GM08714 (cell line): ENCODE data around the gene PRR33.
"Not testable (repeated sequence)": the region's sequence is repeated elsewhere in the genome, so short reads cannot be mapped to it uniquely, and the experiment has no call there.

Experiments
- H3K4me3 ChIP-seq: fragments of 200-500 bp; sonication (Bioruptor generic); 2 replicates; pipeline ENCODE4 v1.5.1; 2014; ENCODE audit warnings: mild to moderate bottlenecking, low read length, inconsistent platforms
- ZNF274 ChIP-seq: IDR thresholded peaks from 2 replicates; pipeline ENCODE4 v1.6.1; 2012; ENCODE audit warnings: mild to moderate bottlenecking, low read depth, low read length

PRR33 gene

DNA sequence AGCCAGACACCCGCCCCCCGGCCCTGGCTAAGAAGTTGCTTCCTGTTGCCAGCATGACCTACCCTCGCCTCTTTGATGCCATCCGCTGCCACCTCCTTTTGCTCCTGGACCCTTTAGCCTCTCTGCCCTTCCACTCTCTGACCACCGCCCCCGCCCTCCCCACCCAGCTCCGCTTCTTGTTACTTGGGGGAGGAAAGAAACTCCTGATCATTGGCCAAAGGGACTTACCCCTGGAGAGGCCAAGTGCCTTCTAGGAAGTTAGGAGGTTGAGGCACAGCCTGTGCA lies at the start of gene PRR33:
TSS of gene PRR33 (minus strand) at position 65 of the 285 bp plus-strand sequence. CDS start 1,311 bp downstream, outside the sequence.
- no peak within 1 kb of the TSS for H3K4me3 ChIP-seq
- no peak for TF ChIP-seq ZNF274

DNA sequence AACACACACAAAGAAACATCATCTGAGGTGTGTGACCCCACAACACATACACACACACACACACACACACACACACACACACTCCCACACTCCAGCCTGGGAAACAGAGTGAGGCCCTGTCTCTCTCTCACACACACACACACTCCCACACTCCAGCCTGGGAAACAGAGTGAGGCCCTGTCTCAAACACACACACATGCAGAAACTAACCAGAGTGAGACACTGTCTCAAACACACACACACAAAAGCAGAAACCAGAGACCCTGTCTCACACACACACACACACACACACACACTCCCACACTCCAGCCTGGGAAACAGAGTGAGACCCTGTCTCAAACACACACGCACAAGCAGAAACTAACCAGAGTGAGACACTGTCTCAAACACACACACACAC lies 48.1 kb upstream of the PRR33 start:
- H3K4me3 ChIP-seq, result not testable (repeated sequence)

DNA sequence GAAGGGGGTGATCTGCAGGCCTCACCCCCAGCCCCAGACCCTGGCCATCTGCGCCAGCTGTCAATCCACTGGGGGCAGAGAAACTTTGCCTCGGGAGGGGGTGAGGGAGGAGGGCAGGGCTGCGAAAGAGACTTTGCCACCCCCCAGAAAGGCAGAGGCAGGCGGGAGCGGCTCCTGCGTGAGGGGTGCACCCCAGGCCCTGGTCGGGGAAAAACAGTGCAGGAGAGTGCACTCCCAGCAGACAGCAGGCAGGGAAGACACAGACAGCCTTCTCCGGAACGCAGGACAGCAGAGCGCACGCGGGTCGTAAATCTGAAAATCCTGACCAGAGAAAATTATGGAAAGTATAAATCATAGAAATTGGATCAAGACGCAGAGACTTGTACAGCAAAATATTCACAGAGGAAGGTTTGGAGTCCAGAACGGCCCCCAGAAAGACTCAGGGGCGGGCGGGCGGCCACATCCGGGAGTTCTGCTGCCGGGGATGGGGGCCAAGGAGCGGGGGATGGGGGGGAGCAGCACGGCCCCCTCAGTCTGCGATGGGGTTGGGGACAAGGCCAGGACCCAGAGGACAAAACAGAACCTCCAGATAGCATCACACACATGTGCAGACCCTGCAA lies 47.4 kb upstream of the PRR33 start:
- no peak for TF ChIP-seq ZNF274
- no peak overlapping the region for H3K4me3 ChIP-seq

DNA sequence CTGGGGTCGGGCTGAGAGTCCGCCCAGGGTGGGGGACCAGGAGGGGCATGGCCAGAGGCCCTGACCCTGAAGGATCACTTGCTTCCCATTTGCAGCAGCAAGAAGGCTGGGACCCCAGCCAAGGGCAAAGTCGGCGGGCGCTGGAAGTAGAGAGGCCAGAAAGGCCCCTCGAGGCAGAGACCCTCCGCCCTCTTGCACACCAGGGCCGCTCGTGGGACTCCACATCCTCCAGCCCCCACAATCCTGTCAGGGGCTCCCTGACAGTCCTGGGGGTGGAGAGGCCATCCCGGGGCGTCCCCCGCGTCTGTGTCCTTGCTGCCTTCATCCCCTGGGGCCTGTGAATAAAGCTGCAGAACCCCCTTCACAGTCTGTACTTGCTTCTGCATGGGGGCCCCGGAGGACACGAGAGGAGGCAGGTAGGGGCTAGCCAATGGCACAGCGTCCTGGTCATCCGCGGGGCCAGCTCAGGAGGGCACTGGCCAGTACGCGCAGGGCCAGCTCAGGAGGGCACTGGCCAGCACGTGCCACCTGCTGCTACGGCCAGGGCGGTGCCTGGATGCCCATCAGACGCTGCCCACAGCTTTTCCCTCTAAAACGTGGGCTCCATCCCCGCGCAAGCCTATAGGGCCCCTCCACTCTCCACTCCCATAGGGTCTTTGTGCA lies 46.8 kb upstream of the PRR33 start:
- H3K4me3 ChIP-seq, result no peak overlapping the region
- no peak for TF ChIP-seq ZNF274

DNA sequence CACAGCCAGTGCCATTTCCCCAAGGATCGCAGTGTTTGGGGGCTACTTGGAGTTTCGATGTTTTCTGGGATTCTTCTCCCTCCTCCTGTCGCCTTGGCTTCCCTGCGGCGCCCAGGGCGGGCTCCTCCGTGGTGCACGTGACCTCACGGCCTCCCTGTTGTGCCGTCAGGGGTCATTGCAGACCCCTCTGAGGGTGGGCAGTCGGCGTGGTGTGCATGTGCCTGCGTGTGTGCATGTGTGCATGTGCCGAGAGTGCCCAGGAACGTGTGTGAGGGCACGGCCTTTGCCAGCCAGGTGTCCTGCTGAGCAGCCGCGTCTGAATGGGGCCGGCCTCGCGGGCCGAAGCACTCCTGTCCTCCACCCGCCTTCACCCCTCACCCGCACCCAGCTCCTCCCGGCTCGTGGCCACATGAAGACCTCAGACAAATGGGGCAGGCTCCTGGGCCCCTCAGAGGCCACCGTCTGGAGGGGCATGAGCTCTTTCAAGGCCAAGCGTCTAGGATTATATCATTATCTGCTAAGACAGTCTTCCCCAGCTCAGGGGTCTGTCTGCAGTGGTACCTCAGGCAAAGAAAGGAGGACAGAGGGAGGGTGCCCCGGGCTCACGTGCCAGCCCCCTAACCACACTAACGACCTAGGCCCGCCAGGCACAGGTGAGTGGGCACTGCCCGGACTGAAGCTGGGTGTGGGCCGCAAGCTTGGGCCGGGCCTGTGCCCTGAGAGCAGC lies 46.1 kb upstream of the PRR33 start:
- no peak overlapping the region for H3K4me3 ChIP-seq
- TF ChIP-seq ZNF274, result no peak

DNA sequence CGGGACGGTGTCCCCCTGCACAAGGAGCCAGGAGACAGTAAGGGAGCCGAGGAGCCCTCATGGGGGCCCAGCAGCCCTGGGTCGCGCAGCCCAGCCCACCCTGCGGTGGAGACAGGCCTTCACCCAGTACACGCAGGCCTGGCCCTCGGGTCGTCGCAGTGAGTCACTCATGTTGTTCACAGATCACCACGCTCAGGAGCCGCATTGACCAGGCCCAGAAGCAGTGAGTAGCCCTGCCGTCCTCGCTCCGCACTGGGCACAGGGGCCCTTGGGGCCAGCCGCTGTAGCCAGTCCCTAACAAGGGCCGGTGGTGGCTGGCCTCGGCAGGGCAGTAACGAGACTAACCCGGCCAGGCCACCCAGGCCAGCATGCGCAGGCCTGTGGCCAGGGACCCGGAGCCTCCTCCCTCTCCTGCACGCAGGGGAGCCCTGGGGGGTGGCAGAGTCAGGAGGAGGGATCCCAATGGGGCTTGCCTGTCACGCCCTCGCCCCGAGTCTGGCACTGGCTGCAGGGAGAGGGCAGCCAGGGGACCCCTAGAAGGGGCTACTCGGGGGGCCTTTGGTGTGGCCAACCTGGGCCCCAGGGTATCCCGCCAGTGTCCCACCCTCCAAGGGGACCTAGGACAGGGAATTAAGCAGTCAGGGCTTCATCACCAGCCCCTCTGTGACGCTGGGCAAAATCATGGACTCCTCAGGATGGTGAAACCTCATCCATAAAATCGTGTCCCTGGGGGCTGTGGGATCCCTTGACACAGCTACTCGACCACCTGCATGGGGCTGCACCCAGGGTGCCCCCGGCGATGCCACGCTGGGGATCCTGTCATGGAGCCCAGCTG lies 45.3 kb upstream of the PRR33 start:
- TF ChIP-seq ZNF274, result no peak

DNA sequence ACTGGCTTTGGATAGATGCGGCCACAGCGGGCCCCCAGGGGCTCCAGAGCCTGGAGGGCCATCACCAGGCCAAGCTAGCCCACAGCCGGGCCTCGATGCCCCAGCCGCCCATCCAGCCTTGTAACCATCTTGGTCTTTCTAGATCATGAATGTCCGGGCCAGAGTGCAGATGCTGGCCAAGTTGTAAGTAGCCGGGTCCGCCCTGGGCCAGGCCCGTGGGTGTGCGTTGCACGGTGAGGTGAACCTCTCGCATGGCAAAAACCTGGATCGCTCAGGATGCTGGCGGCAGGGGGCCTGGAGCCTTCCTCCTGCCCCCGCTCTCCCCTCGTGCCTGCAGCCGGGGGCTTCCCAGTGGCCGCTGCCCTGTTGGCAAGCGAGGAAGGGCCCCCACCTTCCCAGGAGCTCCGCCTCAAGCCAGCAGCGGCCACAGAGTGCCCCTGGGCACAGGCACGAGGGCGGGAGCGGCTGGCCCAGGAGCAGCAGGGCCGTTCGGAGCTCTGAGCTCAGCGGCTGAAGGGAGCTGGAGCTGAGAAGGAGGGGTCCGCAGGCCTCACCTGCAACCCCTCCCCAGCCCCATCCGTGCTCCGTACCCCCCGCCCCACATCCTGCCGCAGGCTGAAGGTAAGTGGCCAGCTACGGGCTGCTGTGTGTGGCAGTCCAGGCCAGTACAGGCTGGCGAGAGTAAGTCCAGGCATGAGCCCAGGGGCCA lies 44.5 kb upstream of the PRR33 start:
- no peak for TF ChIP-seq ZNF274
- no peak overlapping the region for H3K4me3 ChIP-seq

More for the DNA sequence above, 45.3 kb upstream of the PRR33 start:
- no peak overlapping the region for H3K4me3 ChIP-seq

DNA sequence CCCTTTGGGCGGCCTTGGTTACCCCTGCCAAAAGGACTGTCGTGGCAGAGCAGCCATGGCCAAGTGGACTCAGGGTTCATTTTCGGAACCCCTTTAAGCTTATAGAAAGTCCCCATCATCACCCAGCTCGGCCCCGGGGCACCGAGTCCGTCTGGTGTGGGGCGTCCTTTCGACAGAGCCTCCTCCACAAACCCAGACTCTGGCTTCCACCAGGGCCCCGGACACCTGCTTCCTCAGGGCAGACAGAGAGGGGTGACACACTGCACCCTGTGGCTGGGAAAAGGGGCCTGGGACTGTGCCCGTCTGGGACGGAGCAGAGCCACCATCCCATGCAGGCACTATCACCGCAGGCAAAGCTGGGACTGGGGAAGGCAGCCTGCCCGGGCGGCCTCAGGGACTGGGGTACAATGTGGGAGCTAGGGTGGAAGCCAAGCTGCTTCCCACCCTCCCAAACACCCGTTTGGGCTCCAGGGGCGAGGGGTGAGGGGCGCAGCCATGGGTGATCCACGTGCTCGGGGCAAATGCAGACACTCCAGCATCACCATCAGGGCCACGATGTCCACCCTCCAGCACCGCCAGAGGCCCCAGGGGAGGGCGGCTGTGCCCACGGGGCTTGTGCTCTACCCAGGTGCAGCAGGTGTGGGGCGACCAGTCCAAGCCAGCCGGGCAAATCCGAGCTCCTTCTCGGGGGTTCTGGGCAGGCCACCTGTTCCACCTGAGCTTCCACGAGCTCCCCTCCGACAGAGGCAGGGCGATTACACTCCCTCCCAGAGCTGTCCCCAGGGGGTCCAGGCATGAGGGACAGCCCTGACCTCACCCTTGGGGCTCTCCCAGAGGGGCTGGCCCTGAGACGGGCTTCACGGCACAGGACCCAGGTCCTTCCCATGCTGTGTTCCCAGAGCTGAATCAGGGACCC lies 43.7 kb upstream of the PRR33 start:
- no peak for TF ChIP-seq ZNF274
- H3K4me3 ChIP-seq, result no peak overlapping the region

DNA sequence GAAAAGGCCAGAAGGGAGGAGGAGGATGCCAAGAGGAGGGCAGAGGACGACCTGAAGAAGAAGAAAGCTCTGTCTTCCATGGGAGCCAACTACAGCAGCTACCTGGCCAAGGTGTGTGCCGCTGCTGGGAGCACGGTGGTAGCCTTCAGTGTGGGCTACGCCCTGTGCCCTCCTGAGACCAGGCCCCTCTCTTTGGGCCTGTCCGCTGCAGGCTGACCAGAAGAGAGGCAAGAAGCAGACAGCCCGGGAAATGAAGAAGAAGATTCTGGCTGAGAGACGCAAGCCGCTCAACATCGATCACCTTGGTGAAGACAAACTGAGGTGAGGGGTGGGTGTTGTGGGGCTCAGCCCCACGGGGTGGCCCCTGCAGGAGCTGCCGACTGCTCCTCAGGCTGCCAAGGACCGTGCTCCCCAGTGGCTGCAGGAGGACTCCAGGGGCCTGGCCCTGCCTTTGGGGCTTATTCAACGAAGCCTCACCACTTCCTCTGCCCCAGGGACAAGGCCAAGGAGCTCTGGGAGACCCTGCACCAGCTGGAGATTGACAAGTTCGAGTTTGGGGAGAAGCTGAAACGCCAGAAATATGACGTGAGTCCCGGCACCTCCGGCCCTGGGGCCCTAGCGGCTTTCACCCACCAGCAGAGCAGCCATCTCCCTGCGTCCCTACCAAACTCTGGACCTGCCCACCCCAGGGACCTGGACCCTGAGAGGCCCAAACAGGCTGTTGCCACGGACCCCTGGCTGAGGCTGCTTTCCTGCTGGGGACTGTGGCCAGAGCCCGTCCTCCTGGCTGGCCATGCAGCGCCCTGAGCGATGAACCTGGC lies 42.9 kb upstream of the PRR33 start:
- no peak for TF ChIP-seq ZNF274
- no peak overlapping the region for H3K4me3 ChIP-seq

DNA sequence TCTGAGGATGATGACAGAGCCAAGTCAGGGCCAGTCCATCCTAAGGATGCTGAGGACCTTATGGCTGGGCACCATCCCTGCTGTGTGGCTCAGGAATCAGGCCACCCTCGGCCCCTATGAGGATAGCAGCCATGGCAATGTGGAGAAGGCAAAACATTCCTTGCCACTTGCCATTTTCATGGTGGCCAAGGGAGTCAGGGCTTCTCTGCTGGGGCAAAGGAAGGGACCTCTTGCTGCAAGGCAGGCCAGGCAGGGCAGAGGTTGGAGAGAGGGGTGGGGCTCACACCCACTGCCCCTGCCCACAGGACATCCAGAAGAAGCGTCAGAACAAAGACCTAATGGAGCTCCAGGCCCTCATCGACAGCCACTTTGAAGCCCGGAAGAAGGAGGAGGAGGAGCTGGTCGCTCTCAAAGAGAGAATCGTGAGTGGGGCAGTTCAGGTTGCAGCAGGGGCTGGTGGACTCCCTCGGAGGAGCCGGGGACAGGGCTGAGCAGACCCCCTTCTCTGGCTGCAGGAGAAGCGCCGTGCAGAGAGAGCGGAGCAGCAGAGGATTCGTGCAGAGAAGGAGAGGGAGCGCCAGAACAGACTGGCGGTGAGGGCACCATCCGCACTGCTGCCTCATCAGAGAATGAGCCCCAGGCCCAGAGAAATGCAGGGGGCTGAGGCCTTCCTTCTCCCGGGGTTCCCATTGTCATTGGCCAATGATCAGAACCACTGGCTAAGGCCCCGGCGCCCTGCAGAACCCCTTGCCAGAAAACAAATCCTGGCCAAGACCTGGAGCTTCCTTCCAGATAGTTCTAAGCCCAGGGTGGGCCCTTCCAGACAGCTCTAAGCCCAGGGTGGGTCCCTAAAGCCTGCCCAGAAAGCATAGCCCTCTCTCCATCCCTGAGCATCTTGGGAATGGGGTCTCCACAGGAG lies 42.0 kb upstream of the PRR33 start:
- no peak for TF ChIP-seq ZNF274

DNA sequence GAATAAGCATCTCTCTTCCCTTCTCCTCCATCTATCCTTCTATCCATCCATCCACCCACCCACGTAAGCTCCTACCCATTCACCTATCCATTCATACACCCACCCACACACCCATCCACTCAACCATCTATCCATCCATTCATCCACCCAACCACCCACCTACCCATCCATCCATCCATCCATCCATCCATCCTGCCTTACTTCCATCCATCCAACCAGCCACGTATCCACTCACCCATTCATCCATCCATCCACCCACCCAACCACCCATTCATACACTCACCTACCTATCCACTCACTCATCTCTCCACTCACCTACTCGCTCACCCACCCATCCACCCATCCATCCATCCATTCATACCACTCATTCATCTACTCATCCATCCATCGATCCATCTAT lies 41.0 kb upstream of the PRR33 start:
- no peak overlapping the region for H3K4me3 ChIP-seq
- TF ChIP-seq ZNF274, result no peak

More for the DNA sequence above, 42.0 kb upstream of the PRR33 start:
- H3K4me3 ChIP-seq, result no peak overlapping the region

DNA sequence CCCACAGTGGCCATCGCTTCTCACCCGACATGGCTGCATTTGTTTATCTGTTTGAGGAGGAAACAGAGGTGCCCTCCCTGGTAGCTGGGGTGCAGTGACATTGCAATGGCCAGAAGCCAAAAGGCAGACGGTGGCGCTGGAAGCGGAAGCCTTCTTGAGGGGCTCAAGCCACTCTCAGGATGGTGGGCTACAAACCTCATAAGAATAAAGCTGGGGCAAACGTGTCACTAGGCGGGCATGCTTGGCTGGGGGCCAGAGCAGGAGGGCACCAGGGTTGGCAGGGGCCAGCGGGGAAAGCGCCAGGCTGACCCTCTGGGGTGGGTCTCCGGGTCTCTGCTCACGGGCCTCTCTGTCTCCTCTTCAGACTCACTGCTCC lies 40.4 kb upstream of the PRR33 start:
- TF ChIP-seq ZNF274, result no peak
- no peak overlapping the region for H3K4me3 ChIP-seq
